GM18498 (cell line): ENCODE measurements around the gene SMPD2.
A peak's percentile ranks its signal among the peaks of the same experiment; 100 is the strongest.

ENCODE experiments used
- ATAC-seq: cut with Tn5 transposase; IDR thresholded peaks from one replicate; pipeline ENCODE4 v1.9.1; 2021; ENCODE audit warnings: mild to moderate bottlenecking, moderate library complexity; ENCODE audit not compliant: unreplicated experiment

The SMPD2 gene

GRCh38 chr6:109446541-109446940, 6.0 kb downstream of the SMPD2 start:
- no peak for ATAC-seq

DNA sequence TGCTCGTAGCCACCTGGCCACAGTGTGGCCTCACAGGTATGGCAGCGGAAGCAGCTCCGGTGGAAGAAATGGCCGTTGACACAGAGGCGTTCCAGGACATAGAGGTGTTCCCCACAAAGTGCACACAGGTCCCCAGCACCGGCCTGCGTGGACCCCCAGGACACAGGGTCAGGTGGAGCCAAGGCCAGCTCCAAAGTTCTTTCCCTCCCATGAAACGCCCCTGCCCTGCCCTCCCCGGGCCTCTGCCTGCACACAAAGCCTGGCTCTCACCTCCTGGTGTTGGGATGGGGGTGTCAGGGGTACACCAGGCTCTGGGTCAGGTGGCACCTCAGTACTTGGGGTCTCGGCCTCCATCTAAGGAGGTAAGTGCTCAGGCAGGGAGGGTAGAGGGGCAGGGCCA, 6.6 kb downstream of the SMPD2 start:
- ATAC-seq, result no peak

DNA sequence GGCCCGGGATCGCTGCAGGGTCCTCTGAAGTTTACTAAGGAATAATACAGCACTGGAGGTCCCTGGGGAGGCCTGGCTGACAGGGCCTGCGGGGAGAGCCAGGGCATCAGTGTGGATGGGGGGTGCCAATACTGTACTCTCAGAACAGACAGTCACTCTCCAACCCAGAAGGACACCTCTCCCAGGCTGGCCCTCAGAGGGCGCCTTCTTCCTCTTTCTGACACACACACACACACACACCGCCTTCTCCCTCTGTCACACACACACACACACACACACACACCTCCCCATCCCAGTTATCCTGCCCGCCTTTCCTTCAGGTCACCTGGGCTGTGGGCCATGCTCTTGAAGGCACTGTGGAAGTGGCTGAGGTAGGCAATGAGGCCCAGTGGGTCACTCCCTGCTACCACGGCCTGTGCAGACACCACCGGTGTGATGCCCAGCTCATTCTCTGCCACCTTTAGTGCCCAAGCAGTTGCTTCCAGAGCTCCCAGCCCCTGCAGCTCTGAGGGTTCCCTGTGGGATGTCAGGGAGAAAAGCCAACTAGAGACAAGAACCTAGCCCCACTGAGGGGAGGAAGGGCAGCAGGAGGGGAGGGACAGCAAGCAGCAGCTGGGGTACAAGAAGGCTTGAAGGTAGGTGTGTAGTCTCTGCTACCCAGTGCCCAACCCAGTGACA, 7.5 kb downstream of the SMPD2 start:
- no peak for ATAC-seq

DNA sequence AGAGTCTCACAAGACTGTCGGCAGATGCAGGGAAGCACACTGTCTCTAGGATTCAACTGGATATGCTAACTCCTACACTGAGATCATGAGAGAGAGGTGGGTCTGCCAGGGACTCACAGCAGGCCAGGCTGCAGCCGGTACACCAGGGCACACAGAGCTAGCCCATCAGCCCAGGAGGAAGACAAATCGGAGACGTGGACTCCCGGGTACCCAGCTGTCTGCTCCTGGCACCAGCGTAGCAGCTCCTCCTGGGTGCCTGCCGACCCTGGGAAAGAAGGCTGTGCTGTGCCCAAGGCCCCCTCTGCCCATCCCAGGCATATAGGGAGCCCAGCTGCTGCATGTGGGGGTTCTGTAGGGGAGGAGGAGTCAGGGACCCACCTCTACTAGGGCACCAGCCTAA, 8.1 kb downstream of the SMPD2 start:
- ATAC-seq, result no peak

DNA sequence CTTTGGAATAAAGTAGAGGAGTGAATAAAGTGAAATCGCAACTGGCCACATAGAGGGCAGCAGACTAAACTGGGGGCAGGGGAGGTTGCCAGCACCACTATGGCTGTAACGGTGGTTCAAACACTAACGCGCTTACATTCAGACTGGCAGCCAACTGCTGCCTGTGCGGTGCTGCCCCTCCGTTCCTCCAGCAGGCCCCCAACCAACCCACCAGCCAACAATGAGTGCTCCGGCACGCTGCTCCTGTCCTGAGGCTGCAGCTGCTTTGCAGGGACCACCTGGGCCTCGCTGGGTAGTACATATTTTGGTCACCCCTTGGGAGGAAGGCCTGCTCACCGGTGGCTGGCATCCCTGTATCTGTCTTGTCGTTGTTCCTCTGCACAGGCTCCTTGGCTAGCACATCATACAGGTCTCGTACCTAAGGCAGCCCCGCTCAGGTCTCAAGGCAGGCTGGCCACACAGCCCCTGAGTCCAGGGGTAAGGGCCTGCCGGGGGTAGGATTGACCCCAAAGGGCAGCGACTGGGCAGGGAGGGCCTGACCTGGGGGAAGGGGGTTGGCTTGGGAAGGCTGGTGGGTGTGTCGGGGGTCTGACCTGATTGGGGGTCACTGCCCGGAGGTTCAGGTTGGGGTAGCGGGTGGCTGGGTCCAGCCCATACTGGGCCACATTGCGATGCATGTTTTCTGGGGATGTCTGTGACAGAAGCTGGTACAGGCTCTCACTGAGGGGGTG, 8.7 kb downstream of the SMPD2 start:
- ATAC-seq, result no peak

GRCh38 chr6:109449795-109450673, 9.5 kb downstream of the SMPD2 start:
- ATAC-seq, result no peak

GRCh38 chr6:109450801-109451200, 10.3 kb downstream of the SMPD2 start:
- ATAC-seq, result no peak

DNA sequence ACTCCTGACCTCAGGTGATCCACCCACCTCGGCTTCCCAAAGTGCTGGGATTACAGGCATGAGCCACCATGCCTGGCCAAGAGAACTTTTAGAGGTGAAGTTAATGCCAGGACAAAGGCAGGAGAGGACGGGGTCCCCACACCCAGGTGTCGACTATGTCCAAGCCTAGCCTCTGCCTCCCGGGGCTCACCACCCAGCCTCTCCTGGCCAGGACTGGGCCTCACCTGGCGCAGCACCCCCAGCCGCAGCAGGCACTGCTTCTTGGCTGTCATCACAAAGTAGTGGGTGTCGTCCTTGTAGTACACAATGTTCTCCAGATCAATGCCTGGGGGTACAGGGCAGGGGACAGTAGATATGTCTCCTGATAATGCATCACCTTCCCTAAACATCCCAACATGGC, 10.9 kb downstream of the SMPD2 start:
- ATAC-seq, result no peak

- ATAC-seq, result no peak
Measured at GRCh38 chr6:109452181-109452580, 11.7 kb downstream of the SMPD2 start.

DNA sequence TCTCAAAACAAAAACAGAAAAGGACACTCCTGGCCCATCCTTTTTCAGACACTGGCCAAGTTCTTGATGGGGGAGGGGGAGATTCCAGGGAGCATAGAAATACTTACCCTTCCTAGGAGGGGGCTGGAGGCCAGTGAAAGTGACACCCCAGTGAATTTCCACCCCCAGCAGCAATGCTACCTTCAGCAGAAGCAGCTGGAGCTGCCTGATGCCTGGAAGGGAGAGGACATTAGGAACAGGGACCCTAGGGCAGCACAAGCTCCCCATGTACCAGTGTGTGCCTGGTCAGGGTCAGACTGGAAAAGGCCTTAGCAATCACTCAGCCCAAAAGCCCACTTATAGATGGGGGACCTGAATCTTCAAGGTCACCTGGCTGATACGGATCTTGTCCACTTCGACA, 12.6 kb downstream of the SMPD2 start:
- ATAC-seq, result no peak

DNA sequence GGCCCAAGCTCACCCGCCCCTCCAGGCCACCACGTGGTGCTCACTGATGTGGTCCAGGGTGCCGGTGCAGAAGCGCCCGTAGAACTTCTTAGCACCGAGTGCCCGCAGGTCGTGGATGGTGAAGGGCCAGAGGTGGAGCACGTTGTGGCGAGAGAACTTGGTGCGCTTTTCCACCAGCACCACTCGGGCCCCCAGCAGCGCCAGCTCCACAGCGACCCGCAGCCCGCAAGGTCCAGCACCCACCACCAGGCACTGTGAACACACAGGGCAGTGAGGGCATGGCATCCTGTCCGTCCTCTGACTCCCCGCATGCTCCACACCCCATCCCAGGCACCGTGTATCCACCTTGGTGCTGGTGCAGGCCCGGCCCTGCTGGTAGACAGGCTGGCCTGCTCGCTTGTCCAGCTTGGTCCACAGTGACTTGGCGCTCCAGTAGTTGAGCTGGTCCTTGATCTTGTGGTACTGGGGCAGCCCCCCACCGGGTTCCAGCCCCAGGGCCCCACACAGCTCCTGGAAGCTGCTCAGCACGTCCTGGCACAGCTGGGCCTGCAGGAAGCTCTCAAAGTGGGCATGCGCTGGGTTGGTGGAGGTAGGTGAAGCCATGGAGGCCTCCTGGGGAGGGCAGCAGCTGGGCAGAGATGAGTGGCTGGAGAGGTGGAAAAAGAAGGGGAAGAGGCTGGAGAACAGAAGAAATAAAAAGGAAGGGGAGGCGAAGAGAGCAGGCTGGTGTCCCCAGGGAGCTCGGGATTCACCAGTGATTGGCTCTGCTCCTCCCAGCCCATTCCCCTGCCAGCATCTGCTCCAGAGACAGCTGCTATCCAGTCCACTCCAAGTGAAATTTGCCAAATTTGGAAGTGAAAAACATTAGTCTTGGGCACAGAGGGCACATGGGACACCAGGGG, 13.3 kb downstream of the SMPD2 start:
- no peak for ATAC-seq

GRCh38 chr6:109454496-109455436, 14.2 kb downstream of the SMPD2 start:
- peak; percentile 37 for ATAC-seq

DNA sequence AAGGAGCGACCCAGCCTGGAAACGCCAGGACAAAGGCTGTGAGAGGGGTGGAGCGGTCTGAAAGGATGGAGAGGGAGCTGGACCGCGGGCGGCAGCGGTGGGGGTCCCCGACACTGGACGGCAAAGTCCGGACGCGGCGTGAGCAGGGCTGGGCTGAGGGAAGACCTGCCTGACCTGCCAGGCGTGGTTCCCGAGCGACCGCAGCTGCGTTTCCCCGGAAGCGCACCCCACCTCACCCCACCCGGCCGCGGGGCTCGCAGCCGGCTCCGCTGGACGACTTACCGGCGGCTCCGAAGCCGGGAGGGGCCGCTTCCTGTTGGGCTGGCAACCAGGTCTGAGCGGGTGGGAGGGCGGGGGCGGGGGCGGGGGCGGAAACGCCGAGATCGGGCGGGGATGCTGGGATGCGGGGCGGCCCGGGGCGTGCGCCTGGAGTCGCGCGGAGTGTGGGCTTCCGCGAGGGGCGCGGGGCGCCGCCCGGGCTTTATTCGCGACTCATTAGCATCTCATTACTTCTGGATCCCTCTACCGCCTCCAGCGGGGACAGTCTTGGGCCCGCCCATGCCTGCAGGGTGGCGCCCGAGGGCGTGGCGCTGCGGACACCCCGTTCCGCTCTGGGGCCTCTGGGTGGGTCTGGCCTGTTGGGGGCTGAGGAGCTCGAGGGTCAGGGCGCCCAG, 15.1 kb downstream of the SMPD2 start, which contains the start of gene MICAL1:
MICAL1 (minus strand) TSS at position 336 of the 674 bp plus-strand sequence. CDS start 1,576 bp downstream, outside the sequence.
- ATAC-seq, result peak; percentile 60

GRCh38 chr6:109456111-109456583, 15.6 kb downstream of the SMPD2 start:
- ATAC-seq, result no peak

DNA sequence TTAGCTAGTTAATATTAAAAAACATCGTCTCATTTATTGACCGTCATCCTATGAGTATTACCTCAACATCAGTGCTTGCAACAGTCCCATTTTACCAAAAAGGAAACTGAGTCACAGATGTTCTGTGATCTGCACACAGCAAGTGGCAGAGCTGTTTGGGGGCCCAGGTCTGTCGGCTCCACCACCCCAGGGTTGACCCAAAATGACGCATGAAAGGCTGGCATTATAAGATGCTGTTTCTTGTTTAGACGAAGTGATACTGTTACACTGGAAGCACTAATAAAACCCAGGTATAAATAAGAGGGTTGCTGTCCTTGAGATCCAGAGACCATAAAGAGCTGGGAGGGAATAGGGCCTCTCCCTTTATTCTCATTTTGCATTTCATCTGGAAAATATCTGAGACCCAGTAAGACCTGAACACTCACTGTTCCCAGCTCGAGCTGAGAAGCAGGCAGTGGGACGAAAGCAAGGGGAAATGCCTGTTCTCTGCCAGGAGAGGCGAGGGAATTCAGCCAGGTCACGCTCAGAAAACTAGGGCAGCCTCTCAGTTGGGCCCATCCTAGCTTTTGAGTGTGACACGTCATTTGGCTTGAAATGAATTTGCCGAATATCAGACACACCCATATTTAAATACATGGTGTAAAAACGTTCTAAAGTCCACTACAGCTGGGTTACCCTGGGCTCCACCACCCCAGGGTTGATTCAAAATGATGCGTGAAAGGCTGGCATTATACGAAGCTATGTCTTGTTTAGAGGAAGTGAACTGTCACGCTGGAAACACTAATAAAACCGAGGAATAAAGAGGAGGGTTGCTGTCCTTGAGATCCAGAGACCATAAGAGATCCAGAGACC, 16.4 kb downstream of the SMPD2 start:
- no peak for ATAC-seq

DNA sequence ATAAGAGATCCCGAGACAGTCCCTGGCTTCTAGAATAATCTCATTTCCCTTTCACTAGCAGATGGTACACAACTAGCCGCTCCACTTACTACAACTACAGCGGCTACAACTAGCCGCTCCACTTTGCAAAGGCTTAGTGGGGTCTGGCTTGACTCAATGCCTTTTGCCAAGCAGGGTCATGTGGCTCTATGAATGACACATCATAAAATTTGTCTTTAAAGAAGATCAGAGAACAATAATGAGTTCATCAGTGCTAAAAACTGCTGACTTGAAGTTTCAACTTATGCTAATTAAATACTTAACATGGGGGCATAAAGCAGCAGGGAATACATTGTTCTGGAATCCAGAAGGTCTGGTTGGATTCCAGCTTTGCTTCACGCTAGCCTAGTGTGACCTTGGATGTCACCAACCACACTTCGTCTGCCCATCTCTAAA, 17.1 kb downstream of the SMPD2 start:
- ATAC-seq, result no peak

GRCh38 chr6:109458774-109459531, 18.4 kb downstream of the SMPD2 start:
- ATAC-seq, result peak; percentile 23
